Prostate gland (tissue), 2 donors: ENCODE data around the gene HSPA1B.

Experiments
- POLR2A ChIP-seq: fragments of 450-650 bp; IDR thresholded peaks from one replicate; pipeline ENCODE4 v1.6.1; 2016; ENCODE audit warnings: antibody characterized with exemption, mild to moderate bottlenecking
- TF ChIP-seq, protein P1 (sequence below), 4 experiments: fragments of 200-600 bp in 2 of 4; fragments of 450-650 bp in 2 of 4; sonication (generic) in 2 of 4; IDR thresholded peaks; 1 replicate in 3 of 4; 2 replicates in 1 of 4; pipeline ENCODE4 v1.5.1; 2016 to 2019; ENCODE audit warnings: antibody characterized with exemption in 4 of 4, mild to moderate bottlenecking in 2 of 4, moderate library complexity in 2 of 4

DNA sequence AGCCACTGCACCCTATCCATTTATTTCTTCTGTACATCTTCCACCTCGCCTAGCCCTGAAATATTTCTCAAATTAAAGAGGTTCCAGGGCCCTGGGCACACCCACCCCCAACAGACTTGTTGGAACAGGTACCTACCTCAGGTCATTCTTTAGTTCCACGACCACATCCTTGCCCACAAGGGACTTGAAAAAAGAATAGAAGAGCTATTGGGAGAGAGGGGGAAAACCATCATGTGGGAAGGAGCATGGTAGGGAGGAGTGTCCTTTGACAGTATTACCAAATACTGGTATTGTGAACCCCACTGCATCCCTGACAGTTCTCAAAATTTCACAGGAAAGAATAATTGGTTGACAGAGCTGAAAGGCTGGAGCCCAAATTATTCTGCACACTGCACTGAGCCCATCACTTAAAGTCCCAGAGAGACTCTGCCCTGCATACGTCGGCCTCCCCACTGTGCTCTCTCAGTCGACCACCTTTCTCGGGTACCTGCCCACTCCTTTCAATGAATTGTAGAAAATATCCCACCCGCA, 21.5 kb upstream of the HSPA1B start:
- TF ChIP-seq, protein P1, sequence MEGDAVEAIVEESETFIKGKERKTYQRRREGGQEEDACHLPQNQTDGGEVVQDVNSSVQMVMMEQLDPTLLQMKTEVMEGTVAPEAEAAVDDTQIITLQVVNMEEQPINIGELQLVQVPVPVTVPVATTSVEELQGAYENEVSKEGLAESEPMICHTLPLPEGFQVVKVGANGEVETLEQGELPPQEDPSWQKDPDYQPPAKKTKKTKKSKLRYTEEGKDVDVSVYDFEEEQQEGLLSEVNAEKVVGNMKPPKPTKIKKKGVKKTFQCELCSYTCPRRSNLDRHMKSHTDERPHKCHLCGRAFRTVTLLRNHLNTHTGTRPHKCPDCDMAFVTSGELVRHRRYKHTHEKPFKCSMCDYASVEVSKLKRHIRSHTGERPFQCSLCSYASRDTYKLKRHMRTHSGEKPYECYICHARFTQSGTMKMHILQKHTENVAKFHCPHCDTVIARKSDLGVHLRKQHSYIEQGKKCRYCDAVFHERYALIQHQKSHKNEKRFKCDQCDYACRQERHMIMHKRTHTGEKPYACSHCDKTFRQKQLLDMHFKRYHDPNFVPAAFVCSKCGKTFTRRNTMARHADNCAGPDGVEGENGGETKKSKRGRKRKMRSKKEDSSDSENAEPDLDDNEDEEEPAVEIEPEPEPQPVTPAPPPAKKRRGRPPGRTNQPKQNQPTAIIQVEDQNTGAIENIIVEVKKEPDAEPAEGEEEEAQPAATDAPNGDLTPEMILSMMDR (IDR thresholded peaks at IDR 0.05): no peak
- no peak for TF ChIP-seq POLR2A
